Activated CD8-positive, alpha-beta T cell treated with anti-CD3 and anti-CD28 coated beads, Interleukin-2, amount 10 ng/mL, durations not matched to agents 7 days and 5 days (primary cell): ENCODE data around the gene HS1BP3. TPM values are rescaled to one million over a fixed set of nuclear protein-coding genes. Genes with fewer than 3 reads are reported as not detected.

Experiments
- ATAC-seq: fragments of 150-1000 bp; cut with Tn5 transposase; one replicate; pipeline ENCODE4 v1.10.0; 2021; ENCODE audit warnings: moderate library complexity
- CTCF ChIA-PET: fragments of 350-600 bp; sonication (Branson Sonifier 250); formaldehyde crosslinking; loops from one replicate; lab custom pipeline; 2021; ENCODE audit warnings: antibody characterized with exemption; lab: Charles Lee
- POLR2A ChIA-PET: fragments of 350-600 bp; sonication (Branson Sonifier 250); formaldehyde crosslinking; loops from one replicate; lab custom pipeline; 2021; ENCODE audit warnings: antibody characterized with exemption; lab: Charles Lee
- DNase-seq: peaks from one replicate; pipeline ENCODE4 v3.0.0-alpha.2; 2020
- H3K27ac Mint-ChIP-seq: one replicate; pipeline ENCODE4 v1.8.0; 2021; ENCODE audit warnings: mild to moderate bottlenecking, mixed read lengths
- H3K27me3 Mint-ChIP-seq: one replicate; pipeline ENCODE4 v1.8.0; 2021; ENCODE audit warnings: low read depth, mixed read lengths
- H3K36me3 Mint-ChIP-seq: one replicate; pipeline ENCODE4 v1.8.0; 2021; ENCODE audit warnings: low read depth, mixed read lengths
- H3K4me1 Mint-ChIP-seq: one replicate; pipeline ENCODE4 v1.8.0; 2021; ENCODE audit warnings: low read depth, mixed read lengths
- H3K4me3 Mint-ChIP-seq: one replicate; pipeline ENCODE4 v1.8.0; 2021; ENCODE audit warnings: mild to moderate bottlenecking, mixed read lengths
- H3K9me3 Mint-ChIP-seq: one replicate; pipeline ENCODE4 v1.8.0; 2022; ENCODE audit warnings: mixed read lengths; ENCODE audit not compliant: insufficient read depth
- total RNA-seq, 2 experiments: library from RNA; stranded (reverse); gene quantifications; one replicate each; pipeline ENCODE4 v1.2.3, GENCODE V29; 2021

HS1BP3 gene
- total RNA-seq, 2 experiments from 2014 or later = 10.5 to 11.2 TPM

DNA sequence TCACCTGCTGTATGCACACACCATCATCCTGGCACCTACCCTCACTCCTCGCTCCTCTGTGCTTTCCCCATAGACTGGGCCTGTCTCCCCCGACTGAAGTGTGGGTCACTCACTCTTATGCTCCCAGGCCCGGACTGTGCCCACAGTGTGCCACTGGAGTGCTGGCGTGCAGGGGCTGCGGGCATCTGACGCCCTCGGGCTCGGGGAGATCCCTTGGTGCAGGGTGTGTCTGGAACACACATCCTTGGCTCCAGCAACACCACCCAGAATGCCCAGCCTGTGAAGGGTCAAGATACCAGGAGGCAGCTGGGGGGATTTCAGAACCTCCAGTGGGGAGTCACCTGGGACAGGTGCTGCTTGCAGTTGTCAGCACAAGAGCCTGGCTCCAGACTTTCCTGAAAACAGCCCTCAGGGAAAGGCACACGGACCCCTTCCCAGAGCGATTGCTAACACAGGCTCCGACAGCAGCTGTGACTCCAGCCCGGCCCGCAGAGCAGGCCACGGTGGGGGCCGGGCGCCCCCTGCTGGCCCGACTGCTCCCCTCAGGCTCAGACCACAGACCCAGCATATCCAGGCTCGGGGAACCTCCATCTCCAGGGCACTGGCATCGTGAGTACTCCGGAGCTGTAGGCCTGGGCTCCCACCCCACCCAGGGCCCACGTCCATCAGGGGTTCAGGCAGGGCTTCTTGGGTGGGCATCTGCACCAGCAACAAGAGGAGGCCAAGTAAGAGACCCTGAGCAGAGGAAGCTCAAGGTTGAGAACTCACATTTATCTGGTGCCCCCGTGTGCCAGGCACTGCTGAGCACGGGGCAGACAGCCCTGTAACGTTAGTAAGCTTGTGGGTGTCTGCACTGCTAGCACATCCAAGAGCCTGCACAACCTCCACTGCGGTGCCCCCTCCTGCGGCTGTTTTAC is 8.6 kb downstream of the HS1BP3 start:
- POLR2A ChIA-PET = interaction anchor here (2.3 kb wide), 1 partner anchor 195 kb away, joined by 12 read pairs; the partner anchor contains the start of gene RHOB
- ATAC-seq (peak; percentile 97), DNase-seq (peak; percentile 78)
- no peaks in the 10 kb centered on the region for H3K27me3 Mint-ChIP-seq
- no peaks in the 10 kb centered on the region for H3K4me1 Mint-ChIP-seq
- H3K36me3 Mint-ChIP-seq = no peaks in the 10 kb centered on the region
- no peak overlapping the region for H3K4me3 Mint-ChIP-seq
- H3K9me3 Mint-ChIP-seq = no peaks in the 10 kb centered on the region
- H3K27ac Mint-ChIP-seq = no peak overlapping the region
- CTCF ChIA-PET = interaction anchor here (0.6 to 6.0 kb wide), 32 partner anchors 9 to 337 kb away, joined by 3 to 60 read pairs (median 4); partner anchors contain the start of genes HS1BP3 and RHOB

DNA sequence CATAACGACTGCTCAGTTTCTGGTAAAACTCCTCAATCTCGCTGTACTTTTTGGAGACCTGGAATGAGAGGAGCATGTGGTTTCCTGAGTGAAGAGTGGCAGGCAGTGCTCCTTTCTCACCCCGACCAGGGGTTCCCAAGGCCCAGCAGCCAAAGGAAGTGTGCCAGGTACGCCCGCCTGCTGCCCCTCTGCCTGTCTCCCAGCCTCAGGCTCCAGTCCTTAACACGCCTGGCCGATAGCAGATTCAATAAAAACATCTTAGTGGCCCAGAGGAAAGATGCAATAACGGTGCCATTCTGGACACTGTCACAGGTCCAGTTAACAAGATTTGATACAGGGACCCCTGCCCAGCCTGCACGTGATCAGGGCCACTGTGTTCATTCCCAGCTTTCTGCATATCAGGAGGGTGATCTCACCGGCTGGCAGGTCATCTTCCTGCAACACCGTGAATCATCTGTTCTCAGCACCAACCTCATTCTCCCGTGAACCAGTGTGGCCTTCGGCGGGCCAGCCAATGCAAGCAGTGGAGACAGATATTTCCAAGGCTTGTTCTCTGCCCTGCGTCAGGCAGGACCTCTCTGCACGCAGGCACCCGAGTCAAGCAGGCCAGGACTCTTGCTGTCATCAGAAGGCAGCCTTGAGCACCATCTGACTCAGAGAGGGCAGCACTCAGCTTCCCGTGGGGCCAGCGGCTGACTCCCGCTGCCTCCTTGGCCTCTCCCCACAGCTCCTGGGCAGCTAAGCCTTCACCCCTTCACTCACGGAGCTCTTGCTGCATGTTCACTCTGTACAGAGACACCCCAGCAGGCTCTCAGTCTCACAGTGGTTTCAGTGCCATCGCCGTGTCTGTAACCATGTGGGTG is 9.5 kb downstream of the HS1BP3 start:
- Mint-ChIP-seq H3K4me3 (no peak overlapping the region), H3K27ac (no peak overlapping the region), H3K36me3 (no peaks in the 10 kb centered on the region), H3K9me3 (no peaks in the 10 kb centered on the region), H3K4me1 (no peaks in the 10 kb centered on the region), H3K27me3 (no peaks in the 10 kb centered on the region)
- POLR2A ChIA-PET = no interaction called here
- CTCF ChIA-PET = interaction anchor here (1.0 to 6.0 kb wide), 13 partner anchors 10 to 315 kb away, joined by 3 to 60 read pairs (median 8); partner anchors contain the start of genes HS1BP3 and RHOB
- DNase-seq = no peak
- no peak for ATAC-seq

DNA sequence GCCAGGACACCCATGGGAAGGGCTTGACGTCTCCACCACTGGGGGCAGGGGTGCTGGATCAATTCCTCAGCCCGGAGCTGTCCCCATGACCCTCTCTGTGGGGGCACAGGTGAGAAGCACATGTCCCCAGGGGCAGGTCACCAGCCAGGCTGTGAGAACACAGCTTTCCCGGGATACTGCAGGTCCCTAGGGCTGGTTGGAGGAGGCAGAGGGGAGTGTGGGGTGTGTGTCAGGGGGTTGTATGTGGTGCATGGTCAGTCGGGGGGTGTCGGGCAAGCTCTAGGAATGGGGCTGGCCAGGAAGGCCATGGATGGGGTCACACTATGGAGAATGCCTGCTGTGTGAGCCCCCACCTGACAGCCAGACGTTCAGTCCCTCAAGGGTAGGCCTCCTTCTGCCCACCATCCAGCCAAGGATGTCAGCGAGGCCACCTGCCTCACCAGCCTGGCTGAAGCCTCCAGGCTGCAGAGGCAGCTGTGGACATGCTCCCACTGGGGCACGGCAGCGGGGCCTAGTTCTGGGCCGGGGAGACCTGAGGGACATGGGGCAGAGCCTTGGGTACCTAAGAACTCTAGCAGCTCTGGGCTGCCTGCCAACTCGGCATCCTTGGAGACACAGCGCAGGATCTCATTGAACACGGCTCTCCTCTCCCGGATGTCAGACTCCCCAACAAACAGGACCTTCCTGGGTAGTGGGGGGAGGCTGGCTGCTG is 10.3 kb downstream of the HS1BP3 start:
- H3K9me3 Mint-ChIP-seq = no peaks in the 10 kb centered on the region
- no peaks in the 10 kb centered on the region for H3K27me3 Mint-ChIP-seq
- no peak overlapping the region for H3K27ac Mint-ChIP-seq
- no peaks in the 10 kb centered on the region for H3K36me3 Mint-ChIP-seq
- CTCF ChIA-PET = interaction anchor here (1.4 to 6.0 kb wide), 4 partner anchors 21 to 197 kb away, joined by 5 to 35 read pairs (median 10); partner anchors contain the start of gene RHOB
- H3K4me1 Mint-ChIP-seq = no peaks in the 10 kb centered on the region
- H3K4me3 Mint-ChIP-seq = no peak overlapping the region
- ATAC-seq (no peak), DNase-seq (no peak)
- POLR2A ChIA-PET = interaction anchor here (1.1 kb wide), 1 partner anchor 10 kb away, joined by 3 read pairs; the partner anchor contains the start of gene HS1BP3

DNA sequence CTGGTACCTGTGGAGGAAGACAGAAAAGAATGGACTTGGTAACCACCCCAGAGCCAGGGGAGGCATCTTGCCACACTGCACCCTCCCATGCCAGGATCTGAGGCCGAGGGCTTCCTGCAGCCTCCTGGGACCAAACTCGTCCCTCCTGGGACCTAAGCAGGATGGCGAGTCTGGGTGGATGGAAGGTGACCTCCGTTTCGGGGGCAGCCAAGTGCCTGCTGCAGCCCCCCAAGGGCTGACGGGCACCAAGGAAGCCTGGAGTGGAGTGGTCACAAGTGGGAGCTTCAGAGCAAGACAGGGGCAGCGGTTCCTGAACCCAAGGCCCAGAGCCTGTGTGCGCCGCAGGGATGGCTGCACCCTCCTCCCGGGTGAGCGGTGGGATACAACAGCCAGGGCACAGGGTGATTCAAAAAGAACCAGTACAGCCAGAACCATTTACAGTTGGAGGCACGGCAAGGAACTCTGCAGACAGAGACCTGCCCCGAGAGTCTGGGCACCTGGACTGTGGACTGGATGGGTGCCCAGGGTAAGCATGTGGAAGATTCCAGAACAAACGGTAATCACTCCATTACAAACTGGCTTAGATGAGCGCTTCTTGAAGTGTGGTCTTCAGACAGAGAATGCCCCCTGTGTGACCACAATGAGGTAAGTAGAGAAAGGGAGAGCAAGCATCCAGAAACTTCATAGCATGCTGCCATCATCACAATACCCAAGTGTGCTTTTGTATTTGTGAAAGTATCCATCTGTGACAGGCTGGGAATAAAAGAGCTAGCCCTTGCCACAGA is 12.1 kb downstream of the HS1BP3 start:
- DNase-seq = no peak
- Mint-ChIP-seq H3K36me3 (no peaks in the 10 kb centered on the region), H3K4me3 (no peak overlapping the region), H3K27ac (no peak overlapping the region), H3K9me3 (no peaks in the 10 kb centered on the region), H3K27me3 (no peaks in the 10 kb centered on the region), H3K4me1 (peaks cover under 1% of the 10 kb centered on the region)
- ChIA-PET CTCF (interaction anchor here (2.6 kb wide), 1 partner anchor 195 kb away, joined by 9 read pairs; no protein-coding TSS in a partner anchor), POLR2A (interaction anchor here (1.1 kb wide), 1 partner anchor 12 kb away, joined by 3 read pairs; the partner anchor contains the start of gene HS1BP3)
- no peak for ATAC-seq

DNA sequence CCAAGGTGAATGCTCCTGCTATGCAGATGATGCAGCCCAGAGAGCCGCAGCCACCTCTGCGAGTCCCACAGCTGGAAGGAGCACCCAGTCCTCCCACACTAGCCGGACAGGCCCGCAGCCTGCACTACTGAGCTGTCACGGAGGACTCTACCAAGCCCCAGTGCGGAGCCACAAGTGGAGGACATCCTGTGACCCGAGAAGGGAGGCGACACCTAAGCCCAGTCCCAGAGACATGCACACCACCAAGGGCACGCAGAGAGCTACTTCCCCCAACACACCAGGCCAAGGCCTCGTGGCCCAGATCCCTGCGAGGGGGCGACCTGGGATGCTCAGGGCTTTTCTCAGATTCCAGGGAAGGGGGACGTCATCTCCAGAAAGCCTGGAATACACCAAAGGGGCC is 12.9 kb downstream of the HS1BP3 start:
- CTCF ChIA-PET = interaction anchor here (1.3 kb wide), 1 partner anchor 13 kb away, joined by 5 read pairs; the partner anchor contains the start of gene HS1BP3
- POLR2A ChIA-PET = no interaction called here

DNA sequence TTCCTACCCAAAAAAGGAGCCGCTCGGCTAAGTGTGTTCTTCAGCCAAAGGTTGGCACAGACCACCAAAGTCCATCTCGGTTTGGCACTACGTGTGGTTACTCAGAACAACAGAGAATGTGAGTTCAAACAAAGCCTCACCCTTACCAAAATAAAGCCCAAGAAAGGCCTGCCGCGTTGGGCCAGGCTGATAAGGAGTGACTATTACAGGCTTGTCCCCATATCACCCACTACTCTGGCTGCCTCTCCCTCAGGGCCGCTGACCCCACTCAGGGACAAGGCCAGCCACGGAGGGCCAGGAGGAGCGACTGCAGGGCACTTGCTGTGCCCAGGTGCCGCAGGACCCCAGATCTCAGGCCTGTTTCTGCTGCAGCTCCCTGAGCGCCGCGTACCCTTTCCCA is 13.8 kb downstream of the HS1BP3 start:
- no peaks in the 10 kb centered on the region for H3K9me3 Mint-ChIP-seq
- ChIA-PET POLR2A (no interaction called here), CTCF (interaction anchor here (1.3 kb wide), 1 partner anchor 14 kb away, joined by 5 read pairs; the partner anchor contains the start of gene HS1BP3)
- H3K27ac Mint-ChIP-seq = no peak overlapping the region
- no peaks in the 10 kb centered on the region for H3K27me3 Mint-ChIP-seq
- peaks cover 3% of the 10 kb centered on the region for H3K4me1 Mint-ChIP-seq
- H3K4me3 Mint-ChIP-seq = no peak overlapping the region
- DNase-seq (no peak), ATAC-seq (no peak)
- H3K36me3 Mint-ChIP-seq = no peaks in the 10 kb centered on the region

More for the DNA sequence above, 12.9 kb downstream of the HS1BP3 start:
- DNase-seq (no peak), ATAC-seq (no peak)
- H3K36me3 Mint-ChIP-seq = no peaks in the 10 kb centered on the region
- H3K9me3 Mint-ChIP-seq = no peaks in the 10 kb centered on the region
- H3K27ac Mint-ChIP-seq = no peak overlapping the region
- H3K4me3 Mint-ChIP-seq = no peak overlapping the region
- H3K4me1 Mint-ChIP-seq = peaks cover 3% of the 10 kb centered on the region
- H3K27me3 Mint-ChIP-seq = no peaks in the 10 kb centered on the region

DNA sequence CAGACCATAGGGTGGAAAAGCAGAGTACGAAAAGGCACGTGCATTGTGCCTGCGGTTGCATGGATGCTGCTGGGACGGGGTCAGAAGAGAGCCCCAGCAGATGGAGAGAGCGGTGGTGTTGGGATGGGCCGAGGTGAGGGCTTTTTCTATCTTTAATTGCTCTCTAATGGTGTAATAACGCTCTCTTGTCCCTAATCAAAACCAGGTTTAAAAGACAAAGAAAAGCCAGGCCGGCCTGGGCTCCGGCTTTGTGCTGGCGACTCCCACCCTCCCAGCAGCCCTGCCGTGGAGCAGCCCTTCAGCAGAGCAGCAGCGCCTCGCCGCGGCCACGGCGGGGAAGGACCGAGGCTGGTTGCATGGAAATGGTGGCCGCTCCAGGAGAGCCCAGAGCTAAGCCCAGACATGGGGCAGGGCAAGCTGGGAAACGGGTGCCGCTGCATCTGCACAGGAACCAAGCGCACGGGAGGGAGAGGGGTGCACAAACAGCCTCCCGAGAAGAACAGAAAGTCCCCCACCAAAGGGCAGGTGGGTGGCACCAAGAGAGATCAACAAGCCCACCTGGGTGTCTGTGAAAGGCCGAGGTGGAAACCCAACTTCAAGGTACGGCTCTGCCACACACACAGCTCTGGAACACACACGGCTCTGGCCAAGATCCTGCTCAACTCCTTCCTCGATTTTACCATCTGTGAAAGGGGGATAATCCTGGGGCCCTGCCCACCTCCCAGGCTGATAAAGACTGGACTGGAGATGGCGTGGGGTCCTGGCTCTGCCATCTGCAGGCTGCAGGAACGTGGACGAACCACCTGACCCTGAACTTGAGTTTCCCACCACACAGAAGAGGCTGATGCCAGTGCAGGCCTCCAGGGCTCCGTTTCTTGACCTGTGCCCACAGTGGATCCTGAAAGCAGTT is 15.0 kb downstream of the HS1BP3 start:
- Mint-ChIP-seq H3K36me3 (no peaks in the 10 kb centered on the region), H3K27me3 (no peaks in the 10 kb centered on the region), H3K27ac (no peak overlapping the region), H3K4me1 (peaks cover 3% of the 10 kb centered on the region), H3K4me3 (no peak overlapping the region), H3K9me3 (no peaks in the 10 kb centered on the region)
- DNase-seq (peak; percentile 48), ATAC-seq (peak; percentile 79)
- CTCF ChIA-PET = interaction anchor here (0.8 to 3.0 kb wide), 7 partner anchors 15 to 213 kb away, joined by 3 to 19 read pairs (median 5); partner anchors contain the start of genes HS1BP3 and RHOB
- POLR2A ChIA-PET = no interaction called here

DNA sequence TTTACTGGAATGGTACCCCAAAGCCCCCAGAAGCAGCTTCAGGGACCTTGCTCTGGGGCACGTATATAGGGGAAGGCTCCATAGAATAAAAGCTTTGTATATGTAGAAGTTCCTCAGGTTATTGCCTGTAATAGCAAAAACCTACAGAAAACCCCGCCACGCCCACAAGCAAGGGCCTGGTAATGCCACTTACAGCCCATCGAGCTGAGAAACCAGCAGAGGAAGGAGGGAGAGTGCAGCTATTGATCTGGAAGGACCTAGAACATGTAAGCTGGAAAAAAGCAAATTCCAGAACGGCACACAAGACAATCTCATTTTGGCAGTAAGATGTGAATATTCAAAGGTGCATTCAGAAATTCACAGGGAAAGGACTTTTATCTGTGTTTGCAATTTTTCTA is 15.8 kb downstream of the HS1BP3 start:
- Mint-ChIP-seq H3K4me3 (no peak overlapping the region), H3K27me3 (no peaks in the 10 kb centered on the region), H3K27ac (no peak overlapping the region), H3K4me1 (peaks cover 3% of the 10 kb centered on the region), H3K9me3 (no peaks in the 10 kb centered on the region), H3K36me3 (no peaks in the 10 kb centered on the region)
- CTCF ChIA-PET = interaction anchor here (0.8 to 3.2 kb wide), 9 partner anchors 8 to 225 kb away, joined by 3 to 19 read pairs (median 5); partner anchors contain the start of genes HS1BP3 and RHOB
- POLR2A ChIA-PET = interaction anchor here (0.6 kb wide), 1 partner anchor 222 kb away, joined by 3 read pairs; no protein-coding TSS in a partner anchor
- ATAC-seq (no peak), DNase-seq (no peak)

DNA sequence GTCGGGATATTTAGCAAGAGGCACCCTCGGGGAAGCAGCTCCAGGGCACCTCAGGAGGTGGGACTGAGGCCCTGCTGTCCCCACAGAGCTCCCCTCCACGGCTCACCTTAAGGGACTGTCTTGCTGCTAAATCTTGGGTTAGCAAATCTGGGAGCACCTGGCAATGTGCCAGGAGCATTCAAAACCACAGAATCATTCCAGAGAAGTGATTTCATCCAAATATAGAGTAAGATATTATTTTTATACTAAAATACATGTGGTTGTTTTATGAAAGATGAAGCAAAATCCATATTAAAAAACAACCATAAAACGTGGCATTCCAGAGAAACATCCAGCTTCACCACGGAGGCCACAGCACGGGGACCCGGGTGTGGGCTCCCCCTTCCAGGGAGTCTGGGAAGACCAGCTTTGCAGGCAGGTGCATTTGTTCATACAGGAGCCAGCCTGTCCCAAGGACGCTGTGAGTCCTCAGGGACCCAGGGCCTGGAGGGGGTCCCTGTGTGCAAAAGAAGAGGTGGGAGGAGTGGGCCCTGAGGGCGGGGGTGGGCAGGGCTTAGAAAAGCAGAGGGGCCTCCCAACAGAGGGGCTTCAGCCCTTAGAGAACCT is 16.3 kb downstream of the HS1BP3 start:
- H3K27ac Mint-ChIP-seq = no peak overlapping the region
- DNase-seq (no peak), ATAC-seq (no peak)
- no peaks in the 10 kb centered on the region for H3K27me3 Mint-ChIP-seq
- no peaks in the 10 kb centered on the region for H3K9me3 Mint-ChIP-seq
- H3K36me3 Mint-ChIP-seq = no peaks in the 10 kb centered on the region
- H3K4me1 Mint-ChIP-seq = peaks cover 3% of the 10 kb centered on the region
- ChIA-PET POLR2A (interaction anchor here (0.6 kb wide), 1 partner anchor 222 kb away, joined by 3 read pairs; no protein-coding TSS in a partner anchor), CTCF (interaction anchor here (0.8 to 3.2 kb wide), 9 partner anchors 9 to 225 kb away, joined by 3 to 19 read pairs (median 5); partner anchors contain the start of genes HS1BP3 and RHOB)
- no peak overlapping the region for H3K4me3 Mint-ChIP-seq
